SU-DHL-6 (cell line): ENCODE data around the gene TESK2.

Experiments used
- EZH2phosphoT487 ChIP-seq: fragments of 200-600 bp; sonication (generic), shearing (Covaris generic); conservative IDR thresholded peaks from 2 replicates; pipeline ENCODE4 v1.6.1; 2018; ENCODE audit warnings: mild to moderate bottlenecking, antibody characterized with exemption, low read length, moderate library complexity, mixed read lengths
- TF ChIP-seq, protein P1 (sequence below): fragments of 200-600 bp; sonication (generic); IDR thresholded peaks from one replicate; pipeline ENCODE4 v1.5.1; 2017; ENCODE audit warnings: antibody characterized with exemption, mild to moderate bottlenecking, low read length, moderate library complexity; ENCODE audit not compliant: insufficient read depth, poor library complexity, severe bottlenecking

DNA sequence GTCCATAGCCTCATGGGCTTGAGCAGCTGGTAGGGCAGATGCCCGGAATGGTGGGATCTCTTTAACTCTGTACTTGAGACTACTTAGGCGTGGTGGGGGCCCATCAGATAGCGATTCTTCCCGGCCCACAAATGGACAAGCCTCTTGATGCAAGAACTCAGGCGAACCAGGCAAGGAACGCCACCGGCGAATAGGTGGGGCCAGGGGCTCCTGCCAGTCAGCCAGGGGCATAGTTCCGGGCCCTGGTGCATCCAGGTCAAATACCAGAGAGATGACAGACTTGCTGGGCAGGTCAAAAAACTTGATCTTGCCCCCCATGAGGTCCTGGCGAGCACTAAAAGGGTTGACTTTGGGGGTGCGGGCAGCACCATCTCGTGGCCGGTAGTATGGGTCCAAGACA lies 145.9 kb downstream of the TESK2 start:
- TF ChIP-seq, protein P1, sequence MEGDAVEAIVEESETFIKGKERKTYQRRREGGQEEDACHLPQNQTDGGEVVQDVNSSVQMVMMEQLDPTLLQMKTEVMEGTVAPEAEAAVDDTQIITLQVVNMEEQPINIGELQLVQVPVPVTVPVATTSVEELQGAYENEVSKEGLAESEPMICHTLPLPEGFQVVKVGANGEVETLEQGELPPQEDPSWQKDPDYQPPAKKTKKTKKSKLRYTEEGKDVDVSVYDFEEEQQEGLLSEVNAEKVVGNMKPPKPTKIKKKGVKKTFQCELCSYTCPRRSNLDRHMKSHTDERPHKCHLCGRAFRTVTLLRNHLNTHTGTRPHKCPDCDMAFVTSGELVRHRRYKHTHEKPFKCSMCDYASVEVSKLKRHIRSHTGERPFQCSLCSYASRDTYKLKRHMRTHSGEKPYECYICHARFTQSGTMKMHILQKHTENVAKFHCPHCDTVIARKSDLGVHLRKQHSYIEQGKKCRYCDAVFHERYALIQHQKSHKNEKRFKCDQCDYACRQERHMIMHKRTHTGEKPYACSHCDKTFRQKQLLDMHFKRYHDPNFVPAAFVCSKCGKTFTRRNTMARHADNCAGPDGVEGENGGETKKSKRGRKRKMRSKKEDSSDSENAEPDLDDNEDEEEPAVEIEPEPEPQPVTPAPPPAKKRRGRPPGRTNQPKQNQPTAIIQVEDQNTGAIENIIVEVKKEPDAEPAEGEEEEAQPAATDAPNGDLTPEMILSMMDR, result no peak
- TF ChIP-seq EZH2phosphoT487, result no peak
